HG03139 (cell line): Measurements from ENCODE around the gene PSMB5.

Experiments used
- ATAC-seq: cut with Tn5 transposase; IDR thresholded peaks from one replicate; pipeline ENCODE4 v1.9.1; 2021; ENCODE audit not compliant: unreplicated experiment

The PSMB5 gene

DNA sequence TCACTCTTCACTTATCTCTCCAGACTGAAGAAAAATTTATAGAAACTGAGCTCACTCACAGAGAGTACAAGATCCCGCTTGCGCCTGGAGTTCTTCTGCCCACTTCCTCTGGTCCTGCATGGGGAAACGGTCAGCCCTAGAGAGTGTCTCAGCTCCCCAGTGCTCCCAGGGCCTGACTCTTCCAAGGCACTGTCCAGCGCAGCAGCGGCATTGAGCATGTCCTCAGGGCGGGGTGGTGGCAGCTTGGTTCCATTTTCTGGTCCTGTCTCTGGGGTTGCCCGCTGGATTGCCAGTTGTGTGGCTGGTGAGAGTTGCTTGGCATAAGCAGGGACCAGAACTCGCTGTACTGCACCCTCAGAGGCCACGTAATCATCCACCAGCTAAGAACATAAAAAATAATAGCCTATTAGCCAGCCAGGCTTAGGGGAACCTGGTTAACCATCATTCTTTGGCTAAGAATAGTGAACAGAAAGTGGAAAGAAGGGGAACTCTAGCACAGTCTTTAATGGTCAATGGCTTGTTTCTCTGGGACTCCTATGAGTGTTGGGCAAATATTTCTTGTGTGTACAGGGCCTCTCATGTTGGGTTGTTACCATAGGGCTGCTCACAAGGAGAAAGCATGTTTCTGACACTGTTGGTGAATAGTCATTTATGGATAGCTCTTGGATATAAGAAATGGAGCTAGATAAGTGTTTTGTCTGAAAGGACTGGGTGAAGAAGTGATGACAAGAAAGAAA is 38.6 kb downstream of the PSMB5 start:
- ATAC-seq = no peak

DNA sequence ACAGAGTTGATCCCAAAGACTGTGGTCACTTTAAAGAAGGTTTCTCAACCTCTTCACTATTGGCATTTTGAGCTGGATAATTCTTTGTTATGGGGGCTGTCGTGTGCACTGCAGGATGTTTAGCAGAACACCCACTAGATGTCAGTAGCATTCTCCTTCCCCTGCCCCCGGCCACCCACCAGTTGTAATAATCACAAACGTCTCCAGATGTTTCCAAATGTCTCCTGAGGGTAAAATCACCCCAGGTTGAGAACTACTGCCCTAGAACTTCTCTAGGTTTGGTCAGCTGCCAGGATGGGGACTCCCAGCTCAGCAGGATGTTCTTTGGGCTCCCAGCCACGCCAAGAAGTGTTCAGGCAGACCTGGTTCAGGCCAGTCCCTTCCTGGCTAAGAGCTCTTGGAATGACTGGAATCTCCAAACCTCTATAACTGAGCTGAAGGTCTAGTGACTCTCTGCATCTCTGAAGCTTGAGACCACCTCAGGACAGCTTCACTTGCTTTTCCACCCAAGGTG is 39.9 kb downstream of the PSMB5 start:
- ATAC-seq = no peak

DNA sequence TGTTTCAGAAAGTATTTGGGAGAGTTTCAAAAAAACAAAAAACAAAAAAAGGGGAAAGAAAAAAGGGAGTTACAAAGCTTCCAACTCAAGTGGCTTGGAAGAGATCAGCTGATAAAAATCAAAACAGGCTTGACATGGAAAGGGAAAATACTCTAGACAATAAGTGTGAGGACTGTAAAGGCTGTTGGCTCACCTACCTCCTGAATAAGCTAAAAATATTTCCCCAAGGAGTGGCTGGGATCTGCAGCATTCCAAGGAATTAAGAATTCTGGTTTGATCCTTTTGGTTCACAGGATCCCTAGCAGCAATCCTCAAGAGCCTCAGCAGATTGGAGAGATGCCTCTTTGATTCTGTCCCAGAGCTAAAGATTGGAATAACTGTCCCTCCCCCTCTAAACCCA is 41.2 kb downstream of the PSMB5 start:
- ATAC-seq = no peak

DNA sequence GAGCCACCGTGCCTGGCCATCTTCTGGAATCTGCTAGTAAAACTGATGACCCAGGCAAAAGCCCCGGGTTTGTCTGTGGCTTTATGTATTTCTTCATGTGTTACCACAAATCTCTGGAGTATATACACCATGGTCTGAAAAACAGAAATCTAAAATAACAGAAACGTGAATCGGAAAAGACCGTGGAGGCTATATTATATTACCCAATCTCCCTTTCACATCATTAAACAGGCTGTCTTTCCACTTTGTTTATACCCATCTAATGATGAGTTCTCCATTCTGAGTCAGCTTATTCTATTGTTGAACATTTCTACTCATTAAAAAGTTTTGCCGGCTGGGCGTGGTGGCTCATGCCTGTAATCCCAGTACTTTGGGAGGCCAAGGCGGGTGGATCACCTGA is 42.8 kb downstream of the PSMB5 start:
- no peak for ATAC-seq

DNA sequence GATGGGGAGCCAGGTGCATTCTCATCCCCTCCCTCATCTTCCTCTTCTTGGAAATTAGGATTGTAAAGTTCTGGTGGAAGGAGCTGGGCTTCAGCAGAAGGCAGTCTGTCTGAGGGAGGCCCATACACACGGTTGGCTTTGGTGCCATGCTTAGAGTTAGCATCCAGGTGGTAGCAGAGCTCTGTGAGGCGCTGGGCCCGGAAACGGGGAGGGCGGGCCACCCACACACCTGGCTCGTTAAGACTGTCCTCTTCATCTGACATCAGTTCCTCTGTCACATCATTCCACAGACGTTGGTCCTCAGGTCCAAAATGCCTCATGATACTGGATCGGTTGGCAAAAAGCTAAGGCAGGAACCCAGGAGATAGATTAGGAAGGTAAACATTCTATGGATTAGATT is 47.4 kb downstream of the PSMB5 start:
- no peak for ATAC-seq

DNA sequence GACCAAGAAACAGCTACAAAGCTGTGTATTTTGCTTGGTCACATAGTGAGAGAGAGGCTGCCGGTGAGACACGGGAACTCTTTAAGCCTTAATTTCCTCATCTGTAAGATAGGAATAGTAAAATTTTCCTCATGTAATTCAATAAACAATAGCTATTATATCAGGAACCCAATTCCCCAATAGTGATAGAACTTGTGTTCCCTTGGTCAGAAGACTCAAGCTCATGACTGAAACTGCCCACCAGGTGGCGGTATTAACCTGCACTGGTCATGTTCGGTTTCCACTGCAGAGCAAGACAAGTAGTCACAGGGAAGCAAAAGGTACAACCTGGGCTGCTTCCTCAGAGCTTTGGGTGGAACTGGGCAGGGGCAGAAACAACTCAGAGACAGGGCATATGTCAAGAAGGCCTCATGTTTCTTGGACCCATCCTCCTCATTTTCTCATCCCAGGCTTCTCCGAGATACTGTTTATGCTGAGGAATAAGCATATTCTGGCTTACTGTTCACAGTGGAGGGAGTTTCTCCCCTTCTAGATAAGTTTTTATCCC is 48.1 kb downstream of the PSMB5 start:
- no peak for ATAC-seq

DNA sequence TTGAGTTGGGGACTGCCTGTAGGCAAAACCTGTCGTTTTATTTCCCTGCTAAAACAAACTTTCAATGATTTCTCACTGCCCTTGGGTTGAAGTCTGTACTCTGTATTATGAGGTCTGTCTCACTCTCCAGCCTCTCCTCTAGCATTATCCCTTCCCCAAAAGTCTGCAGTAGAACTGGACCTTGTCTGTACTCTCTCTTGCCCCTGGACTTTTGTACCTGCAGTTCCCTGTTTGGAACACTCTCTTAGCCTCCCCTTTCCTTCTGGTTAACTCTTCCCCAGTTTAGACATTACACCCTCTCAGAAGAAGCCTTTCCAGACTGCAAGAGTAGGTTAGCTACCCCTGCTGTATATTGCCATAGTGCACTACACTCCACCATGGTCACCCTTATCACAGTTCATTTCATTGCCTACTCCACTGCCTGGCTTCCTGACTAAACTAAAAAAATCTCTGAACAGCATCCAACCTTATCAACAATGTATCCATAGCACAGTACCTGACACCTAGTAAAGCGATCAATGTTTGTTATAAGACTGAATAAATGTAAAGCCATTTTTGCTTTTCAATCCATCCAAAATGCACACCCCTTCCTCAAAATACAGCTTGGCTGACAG is 48.7 kb downstream of the PSMB5 start:
- ATAC-seq = no peak

DNA sequence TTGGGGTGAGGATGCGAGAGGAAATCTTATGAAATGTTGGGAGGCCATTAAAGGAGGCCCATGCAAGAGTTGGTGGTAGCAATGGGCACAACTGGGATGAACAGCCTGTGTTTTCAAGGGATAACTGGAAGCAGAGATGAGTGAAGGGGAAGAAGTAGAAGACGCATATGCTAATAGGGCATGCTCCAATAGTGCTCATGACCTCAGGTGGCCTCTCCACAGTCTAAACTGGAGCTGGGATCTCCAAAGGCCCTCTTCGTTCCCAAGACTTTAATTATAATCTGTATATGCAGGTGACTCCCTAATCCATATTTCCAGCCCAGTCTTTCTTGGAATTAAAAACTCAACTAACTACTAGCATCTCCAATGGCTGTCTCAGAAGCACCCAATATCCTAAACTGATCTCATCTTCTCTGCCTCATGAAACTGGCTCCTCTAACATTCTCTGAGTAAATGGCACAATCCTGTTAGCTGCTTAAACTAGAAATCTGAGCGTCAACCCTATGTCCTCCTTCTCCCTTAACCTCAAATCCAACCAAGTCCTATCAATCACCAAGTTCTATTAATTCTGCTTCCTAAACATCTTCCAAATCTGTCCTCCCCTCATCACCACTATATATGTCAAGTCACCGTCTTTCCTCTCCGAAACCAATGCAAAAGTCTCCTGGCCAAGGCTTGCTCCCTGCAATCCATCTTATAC is 49.6 kb downstream of the PSMB5 start:
- ATAC-seq = no peak

DNA sequence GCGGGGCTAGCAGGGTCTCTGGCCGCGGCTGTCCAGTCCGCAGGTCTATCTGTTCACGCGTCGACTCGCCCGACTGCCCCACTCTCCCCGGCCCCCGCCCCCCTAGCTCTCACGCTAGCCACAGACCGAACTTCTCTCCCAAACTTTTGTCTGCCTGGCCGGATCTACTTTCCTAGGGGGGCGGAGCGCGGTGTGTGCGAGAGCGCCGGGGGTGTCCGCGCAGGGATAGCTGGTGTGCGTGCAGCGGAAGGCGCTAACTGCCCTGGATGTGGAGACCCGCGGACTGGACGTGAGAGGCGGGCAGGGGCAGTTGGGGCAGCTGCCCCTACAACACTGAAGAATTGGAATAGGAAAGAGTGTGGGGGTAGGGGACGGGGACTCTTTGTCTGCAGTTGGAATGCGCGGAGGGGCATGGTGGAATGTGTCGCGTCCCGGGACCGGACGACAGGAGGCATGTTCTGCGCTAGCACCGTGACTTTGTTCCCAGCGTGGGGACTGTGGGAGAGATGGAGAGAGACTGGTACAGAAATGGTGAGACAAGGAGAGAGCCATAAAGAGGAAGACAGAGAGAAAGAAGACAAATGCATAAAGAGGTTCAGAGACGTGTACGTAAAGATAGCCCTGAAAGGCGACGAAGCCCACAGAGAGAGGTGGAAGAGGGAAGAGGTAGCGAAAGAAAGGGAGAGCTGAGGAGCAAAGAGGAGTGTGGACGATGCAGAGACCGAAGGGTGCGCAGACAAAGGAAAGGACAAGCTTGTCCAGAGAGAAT is 52.0 kb downstream of the PSMB5 start, which contains the start of gene AJUBA:
AJUBA (minus strand) TSS at position 75 of the 769 bp plus-strand sequence. CDS start 285 bp downstream, outside the sequence.
- ATAC-seq = no peak

DNA sequence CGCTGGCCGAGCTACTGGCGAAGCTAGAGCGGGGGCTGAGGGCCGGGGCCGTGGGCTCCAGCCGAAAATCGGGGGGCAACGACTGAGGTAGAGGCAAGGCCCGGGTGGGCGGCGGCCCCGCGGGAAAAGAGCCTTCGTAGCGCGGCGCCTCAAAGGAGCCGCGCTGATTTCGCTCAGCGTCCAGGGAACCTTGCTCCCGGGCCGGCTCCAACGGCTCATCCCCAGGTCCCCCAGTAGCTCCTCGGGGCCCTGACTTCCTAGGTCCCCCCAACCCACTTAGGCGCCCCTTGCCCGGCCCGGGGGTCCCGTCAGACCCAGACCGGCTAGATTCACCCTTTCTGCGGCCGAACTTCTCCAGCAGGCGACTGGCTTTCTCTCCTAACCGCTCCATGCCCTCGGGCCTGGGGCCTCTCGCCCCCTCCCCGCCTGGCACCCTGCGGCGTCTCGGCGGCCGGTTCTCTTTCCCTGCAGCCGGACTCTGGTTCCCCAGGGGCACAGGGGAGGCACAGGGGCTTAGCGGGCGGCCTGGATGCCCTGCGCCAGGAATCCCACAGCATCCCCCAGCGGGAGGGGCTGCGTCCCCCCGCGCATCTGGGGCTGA is 52.7 kb downstream of the PSMB5 start:
- no peak for ATAC-seq

DNA sequence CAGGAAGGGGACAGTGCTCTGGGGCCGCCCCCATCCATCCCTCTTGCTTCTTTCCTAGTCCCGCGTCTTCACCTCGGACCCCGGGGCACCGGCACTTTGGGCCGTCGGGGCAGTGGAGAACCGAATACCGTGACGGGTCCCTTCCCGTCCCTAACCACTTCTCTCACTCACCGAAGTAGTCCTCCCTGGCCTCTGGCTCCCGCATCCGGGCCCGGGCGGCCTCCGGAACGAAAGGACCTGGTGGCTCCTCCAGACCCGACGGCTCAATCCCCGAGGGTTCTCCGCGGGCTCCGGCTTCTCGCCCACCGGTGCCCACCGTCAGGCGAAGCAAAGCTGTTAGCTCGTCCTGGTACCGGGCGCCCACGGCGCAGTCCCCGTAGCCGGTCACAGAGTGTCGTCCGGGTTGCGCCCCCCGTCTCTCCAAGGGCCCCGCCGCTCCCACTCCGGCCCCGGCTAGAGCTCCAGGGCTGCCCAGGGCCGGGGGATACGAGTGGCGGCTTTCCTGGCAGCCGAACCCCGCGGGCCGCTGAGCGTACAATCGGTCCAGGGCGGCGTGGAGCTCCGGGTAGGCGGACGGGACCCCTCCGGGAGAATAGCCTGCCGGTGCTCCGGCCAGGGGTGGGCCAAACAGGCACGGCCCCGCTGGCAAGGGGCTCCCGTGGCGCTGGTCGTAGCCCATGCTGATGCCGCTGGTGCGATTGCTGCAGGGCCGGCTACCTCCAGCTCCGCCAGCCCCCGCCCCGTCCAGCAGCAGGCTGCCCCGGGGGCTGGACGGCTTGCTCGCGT is 53.4 kb downstream of the PSMB5 start:
- no peak for ATAC-seq

DNA sequence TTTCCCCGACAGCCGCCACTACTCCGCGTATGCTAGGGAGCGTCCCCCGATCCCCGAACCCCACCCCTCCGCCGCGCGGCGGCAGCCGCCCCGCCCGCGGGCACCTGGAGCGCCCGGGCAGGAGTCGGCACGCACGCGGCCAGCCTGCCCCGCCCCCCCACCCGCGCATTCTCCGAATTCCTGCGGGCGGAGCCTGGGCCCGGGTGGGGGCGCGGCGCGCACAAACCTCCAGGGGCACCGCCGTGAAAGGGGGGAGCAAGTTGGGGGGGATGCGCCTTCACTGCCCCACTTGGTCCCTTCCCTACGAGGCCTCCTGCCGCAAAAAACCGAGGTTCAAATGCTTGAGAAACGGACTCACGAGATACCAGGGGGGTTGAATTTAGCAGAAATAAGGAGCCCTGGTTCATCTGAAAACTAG is 54.0 kb downstream of the PSMB5 start:
- no peak for ATAC-seq

DNA sequence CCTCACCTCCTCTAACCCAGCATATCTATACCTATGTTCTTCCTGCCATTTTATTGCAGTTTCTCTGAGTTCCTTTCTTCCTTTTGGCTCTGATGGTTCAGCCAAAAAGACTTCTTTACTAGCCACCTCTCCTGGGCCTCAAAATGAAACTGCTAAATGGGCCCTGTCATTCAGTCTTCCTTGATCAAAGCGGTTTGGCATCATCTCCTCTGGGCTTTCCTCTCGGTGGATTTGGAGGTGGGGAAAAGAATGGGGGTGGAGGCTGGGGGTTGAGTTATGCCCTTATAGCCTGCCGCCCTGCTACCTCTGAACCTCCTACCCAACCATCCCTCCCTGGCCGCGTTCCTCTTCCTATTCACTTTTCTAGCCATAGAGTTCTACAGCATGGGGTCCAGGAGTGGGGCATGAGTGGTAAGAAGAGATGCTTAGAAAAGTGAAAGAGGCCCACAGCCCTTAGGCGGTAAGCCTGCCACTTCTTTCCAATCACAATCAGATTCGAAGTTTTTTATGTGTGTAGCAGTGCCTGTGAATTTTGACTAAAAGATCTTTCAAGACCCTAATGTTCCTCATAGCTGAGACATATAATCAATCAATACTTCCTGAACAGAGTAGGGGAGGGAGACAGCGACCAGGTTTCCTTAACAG is 54.8 kb downstream of the PSMB5 start:
- no peak for ATAC-seq

DNA sequence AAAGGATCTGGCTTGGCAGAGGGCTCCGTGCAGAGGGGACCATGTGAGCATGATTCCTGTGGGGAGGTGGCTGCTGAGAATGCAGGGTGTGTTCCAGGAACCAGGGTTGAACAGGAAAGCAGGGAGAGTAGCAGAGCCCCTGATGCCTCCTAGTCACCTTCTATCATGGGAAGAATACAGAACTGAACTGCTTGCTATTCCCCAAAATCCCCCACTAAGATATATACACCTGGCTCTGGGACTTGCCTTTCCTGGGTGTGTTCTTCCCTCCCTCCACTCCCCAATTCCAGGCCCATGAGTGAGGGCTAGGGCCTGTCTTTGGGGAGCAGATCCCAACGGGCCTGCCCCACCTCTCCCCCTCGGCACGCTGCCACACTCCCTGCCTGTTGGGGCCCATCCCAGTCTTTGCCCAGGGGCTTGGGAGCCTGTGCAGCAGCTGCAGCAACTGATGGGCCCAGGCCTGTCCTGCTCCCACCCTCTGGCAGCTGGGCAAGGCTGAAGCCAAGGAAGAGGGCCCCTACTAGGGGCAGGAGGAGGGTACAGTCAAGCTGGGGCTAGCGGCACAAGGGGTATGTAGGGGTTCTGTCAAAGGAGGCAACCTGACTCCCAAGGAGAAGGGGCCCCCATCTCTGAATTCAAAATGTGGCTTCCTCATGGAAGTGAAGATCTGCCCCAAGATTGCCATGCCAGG is 55.6 kb downstream of the PSMB5 start:
- no peak for ATAC-seq

DNA sequence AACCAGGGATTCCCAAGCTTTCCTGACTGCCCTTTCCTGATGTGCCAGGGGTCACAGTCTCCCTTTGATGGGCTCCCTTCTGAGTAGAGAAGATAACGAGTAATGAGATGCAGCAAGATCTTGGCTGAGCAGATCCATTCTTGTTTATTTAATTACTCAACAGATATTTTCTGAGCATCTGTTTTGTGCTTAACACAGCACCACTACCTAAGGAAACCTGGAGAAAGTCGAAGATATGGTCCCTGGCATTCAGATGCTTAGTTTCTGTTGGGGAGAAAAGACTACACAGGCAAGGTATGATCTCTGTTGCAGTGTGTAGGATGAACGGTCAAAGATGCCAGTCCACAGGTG is 56.2 kb downstream of the PSMB5 start:
- ATAC-seq = no peak

DNA sequence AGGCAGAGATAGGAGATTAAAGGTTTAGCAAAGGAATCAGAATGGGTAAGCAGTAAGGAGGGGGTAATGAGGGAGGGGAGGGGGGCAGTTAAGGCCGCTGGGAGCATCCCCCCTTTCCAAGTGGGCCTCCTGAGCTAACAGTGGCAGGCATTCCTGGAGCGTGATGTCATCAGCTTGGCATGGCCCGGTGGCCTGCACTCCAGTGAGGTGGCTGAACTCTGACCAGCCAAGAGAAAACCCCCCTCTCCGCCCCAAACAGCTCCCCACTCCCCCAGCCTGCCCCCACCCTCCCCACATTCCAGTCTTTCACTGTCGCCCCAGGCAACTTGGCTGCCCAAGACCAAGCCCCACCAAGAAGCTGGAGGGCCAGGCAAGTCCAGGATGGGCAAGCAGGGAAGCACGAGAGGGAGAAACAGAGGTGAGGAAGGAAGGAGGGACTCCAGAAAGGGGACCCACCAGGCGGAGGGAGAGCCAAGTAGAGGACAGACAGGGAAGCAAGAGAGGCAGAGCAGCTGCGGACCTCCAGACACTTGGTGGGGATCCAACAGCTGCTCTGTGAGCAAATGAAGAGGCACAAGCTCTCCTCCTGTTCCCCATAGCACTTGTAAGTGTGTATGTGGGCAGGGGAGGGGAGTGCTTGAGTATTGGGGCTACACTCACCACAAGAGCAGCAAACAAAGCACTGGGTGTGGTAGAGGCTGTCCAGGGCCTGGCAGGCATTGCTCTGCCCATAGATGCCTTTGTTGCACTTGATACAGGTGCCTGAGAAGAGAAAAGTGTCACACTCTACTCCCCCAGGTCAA is 56.8 kb downstream of the PSMB5 start:
- no peak for ATAC-seq

DNA sequence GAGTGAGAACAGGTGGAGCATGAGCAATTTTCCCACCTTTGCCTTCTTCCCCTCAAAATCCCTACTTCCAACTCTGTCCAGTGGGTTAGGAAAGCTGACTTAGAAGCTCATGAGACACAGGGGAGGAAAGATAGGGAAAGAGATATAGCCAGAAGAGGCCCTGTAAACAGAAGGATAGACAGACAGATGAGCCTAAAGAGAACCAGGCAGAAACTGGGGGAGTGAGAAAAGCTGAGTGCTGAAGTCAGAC is 57.3 kb downstream of the PSMB5 start:
- ATAC-seq = no peak
